HG02970 (cell line): ENCODE measurements around the gene PAIP2.
"Not testable (repeated sequence)": the region's sequence is repeated elsewhere in the genome, so short reads cannot be mapped to it uniquely, and the experiment has no call there.

Experiments
- ATAC-seq: cut with Tn5 transposase; IDR thresholded peaks from one replicate; pipeline ENCODE4 v1.9.1; 2021; ENCODE audit warnings: mild to moderate bottlenecking, moderate library complexity, moderate number of reproducible peaks; ENCODE audit not compliant: unreplicated experiment, low FRiP score

PAIP2 gene

GRCh38 chr5:139377226-139377625, 35.6 kb downstream of the PAIP2 start:
- no peak for ATAC-seq

- ATAC-seq, result no peak
Observed at GRCh38 chr5:139378101-139378825, 36.6 kb downstream of the PAIP2 start.

DNA sequence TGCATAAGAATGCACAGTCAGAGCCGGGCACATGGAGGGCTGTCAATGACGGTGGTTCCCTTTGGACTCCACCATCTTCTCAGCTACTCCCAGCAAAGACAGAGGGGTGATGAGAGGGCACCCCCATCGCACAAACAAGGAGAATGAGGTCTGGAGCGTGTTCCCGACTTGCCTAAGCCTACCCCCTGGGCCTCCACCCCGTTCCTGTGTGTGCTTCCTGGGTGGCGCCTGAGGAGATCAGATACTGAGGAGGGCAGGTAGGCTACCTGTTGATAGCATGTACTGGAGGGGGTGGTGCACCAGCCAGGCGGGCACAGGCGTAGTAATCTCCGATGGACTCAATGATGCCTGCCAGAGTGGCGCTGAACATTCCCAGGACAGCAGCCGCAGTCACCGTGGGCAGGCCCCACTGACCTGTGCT, 37.3 kb downstream of the PAIP2 start:
- ATAC-seq, result no peak

GRCh38 chr5:139379626-139380449, 38.2 kb downstream of the PAIP2 start:
- no peak for ATAC-seq

- ATAC-seq, result no peak
Observed at GRCh38 chr5:139381837-139382761, 40.4 kb downstream of the PAIP2 start.

DNA sequence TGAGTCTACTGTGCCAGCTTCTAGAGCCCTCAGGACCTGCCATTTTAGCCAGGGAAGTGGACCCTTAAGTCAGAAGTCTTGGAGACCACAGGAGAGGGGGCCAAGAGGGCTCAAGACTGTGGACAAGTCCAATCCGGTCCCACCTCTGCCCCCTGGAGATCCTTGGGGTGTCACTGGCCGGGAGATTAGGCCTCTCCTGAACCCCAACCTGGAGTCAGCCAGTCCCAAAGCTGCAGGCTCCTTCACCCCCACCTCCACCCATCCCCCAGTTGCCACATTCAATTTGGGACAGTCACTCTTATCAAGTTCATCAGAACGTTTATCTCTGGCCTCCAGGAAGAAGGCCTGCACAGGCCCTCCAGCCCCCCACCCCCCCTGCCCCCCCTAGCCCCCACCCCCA, 41.2 kb downstream of the PAIP2 start:
- ATAC-seq, result no peak

- no peak for ATAC-seq
Observed at GRCh38 chr5:139383275-139383992, 41.8 kb downstream of the PAIP2 start, which contains the start of gene SLC23A1. Gene SLC23A1, minus strand, starts transcription at chr5:139383297. Its CDS starts 44 bp downstream, at chr5:139383253.

GRCh38 chr5:139383993-139384590, 42.4 kb downstream of the PAIP2 start:
- no peak for ATAC-seq

DNA sequence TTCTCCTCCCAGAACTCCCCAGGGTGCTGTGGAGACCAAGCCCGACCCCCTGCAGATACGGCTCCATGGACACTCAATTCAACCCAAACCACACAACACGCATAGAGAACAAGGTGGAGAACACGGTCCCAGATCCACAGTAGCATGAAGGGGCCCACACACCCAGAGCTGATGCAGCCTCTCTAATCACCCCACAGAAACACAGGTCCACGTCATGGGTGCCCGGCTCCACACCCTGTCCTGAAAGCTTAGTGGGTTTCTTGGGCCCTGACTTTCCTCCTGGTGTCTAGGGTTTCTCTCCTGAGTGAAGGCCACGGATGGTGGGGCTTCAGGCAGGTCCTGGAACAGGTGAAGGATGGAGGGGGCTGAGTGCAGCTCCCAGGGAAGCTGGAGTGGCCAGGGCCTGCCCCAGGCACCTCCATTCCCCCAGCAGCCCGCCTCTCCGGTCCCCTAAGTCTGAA, 43.0 kb downstream of the PAIP2 start:
- no peak for ATAC-seq

- no peak for ATAC-seq
Observed at GRCh38 chr5:139385061-139386049, 43.7 kb downstream of the PAIP2 start.

- ATAC-seq, result no peak
Observed at GRCh38 chr5:139386050-139386438, 44.4 kb downstream of the PAIP2 start.

GRCh38 chr5:139386956-139387355, 45.3 kb downstream of the PAIP2 start:
- not testable (repeated sequence) for ATAC-seq

DNA sequence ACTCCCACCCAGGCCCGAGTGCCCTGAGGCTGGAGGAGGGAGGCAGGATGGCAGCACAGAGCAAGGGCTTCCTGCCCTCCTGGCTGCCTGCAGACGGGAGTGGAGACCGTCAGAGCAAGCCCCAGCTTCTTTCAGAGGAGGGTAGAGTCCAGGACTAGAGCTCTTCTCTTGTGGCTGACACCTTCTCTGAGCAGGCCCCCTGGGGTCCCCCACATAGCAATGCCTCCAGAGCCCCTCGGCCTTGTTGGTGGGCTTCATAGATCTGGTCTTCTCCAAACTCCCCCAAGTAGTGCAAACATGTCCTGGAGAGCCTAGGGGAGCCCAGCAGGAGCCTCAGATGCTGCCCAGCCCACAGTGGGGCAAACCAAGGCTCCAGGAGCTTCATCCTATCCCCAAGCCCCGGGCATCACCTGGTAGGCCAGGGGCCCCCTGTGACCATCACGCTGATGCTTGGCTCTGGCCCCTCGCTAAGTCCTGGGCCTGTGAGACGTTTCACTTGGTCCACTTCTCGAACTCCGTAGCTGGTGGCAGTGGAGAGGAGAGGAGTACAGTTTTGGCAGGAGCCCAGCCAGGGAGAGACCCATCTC, 46.0 kb downstream of the PAIP2 start:
- ATAC-seq, result no peak

DNA sequence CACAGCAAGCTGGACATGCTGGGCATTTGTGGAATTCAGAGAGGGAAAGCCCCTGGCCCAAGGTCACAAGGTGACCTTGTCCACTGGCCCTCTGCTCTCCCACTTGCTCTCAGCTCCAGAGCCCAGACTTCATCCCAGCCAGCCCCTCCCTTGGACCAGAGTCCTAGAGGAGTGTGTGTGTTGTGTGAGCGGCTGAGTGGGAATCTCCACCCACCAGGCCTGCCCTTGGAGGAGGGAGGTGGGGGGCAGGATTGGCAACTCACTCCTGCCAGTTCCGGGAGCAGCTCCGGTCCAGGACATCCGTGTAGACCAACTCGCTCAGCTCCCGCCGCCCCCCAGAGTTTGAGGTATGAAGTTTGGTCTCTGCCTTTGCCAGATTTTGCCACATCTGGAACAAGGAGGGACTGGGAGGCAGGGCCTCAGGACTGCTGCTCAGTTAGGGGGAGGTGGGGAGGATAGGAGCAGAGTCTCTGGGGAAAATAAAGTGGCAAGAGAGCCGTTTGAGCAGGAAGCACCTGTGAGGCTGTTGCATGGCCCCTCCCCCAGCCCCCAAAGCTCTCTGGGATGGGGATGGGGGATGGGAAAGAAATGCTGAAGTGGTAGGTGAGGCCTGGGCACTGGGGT, 46.7 kb downstream of the PAIP2 start:
- no peak for ATAC-seq

- peak; percentile 36 for ATAC-seq
Observed at GRCh38 chr5:139389701-139390638, 48.3 kb downstream of the PAIP2 start, which contains the start of gene MZB1. Gene MZB1, minus strand, starts transcription at chr5:139389913. Its CDS starts 57 bp downstream, at chr5:139389856.
